AG09309 (cell line): Measurements from ENCODE around the gene FOXP1.

ENCODE experiments used
- DNase-seq: peaks from one replicate; pipeline ENCODE4 v3.0.0-alpha.2; 2010; ENCODE audit warnings: low read depth
- H3K4me3 ChIP-seq: 2 replicates; pipeline ENCODE4 v1.5.1; 2011; ENCODE audit warnings: mild to moderate bottlenecking, low read depth, low read length, moderate library complexity; ENCODE audit not compliant: control insufficient read depth
- CTCF ChIP-seq: IDR thresholded peaks from 2 replicates; pipeline ENCODE4 v1.5.1; 2011; ENCODE audit warnings: mild to moderate bottlenecking, low read depth, low read length, inconsistent platforms; ENCODE audit not compliant: insufficient read depth, control insufficient read depth; ENCODE audit errors: missing control alignments

FOXP1 gene

GRCh38 chr3:71051893-71052687, 531.4 kb downstream of the FOXP1 start:
- DNase-seq, result no peak
- TF ChIP-seq CTCF, result no peak
- no peak overlapping the region for H3K4me3 ChIP-seq

GRCh38 chr3:71051259-71051595, 532.3 kb downstream of the FOXP1 start:
- no peak for TF ChIP-seq CTCF
- no peak overlapping the region for H3K4me3 ChIP-seq
- no peak for DNase-seq

GRCh38 chr3:71050538-71051258, 532.8 kb downstream of the FOXP1 start:
- no peak for DNase-seq
- TF ChIP-seq CTCF, result no peak
- H3K4me3 ChIP-seq, result no peak overlapping the region

GRCh38 chr3:71050166-71050537, 533.4 kb downstream of the FOXP1 start:
- no peak for DNase-seq
- H3K4me3 ChIP-seq, result no peak overlapping the region
- TF ChIP-seq CTCF, result no peak

GRCh38 chr3:71048948-71049347, 534.6 kb downstream of the FOXP1 start:
- no peak for TF ChIP-seq CTCF
- no peak for DNase-seq
- H3K4me3 ChIP-seq, result no peak overlapping the region

- no peak for TF ChIP-seq CTCF
- no peak overlapping the region for H3K4me3 ChIP-seq
Observed at GRCh38 chr3:71047616-71048531, 535.7 kb downstream of the FOXP1 start.

More at GRCh38 chr3:71047616-71048531, 535.7 kb downstream of the FOXP1 start:
- DNase-seq, result no peak
